NCI-H128 (cell line): Measurements from ENCODE around the gene CLDN6.

Source experiments
- DNase-seq: peaks from one replicate; lab custom pipeline; 2025; ENCODE audit not compliant: unreplicated experiment; lab: John Stamatoyannopoulos, UW

CLDN6 gene

DNA sequence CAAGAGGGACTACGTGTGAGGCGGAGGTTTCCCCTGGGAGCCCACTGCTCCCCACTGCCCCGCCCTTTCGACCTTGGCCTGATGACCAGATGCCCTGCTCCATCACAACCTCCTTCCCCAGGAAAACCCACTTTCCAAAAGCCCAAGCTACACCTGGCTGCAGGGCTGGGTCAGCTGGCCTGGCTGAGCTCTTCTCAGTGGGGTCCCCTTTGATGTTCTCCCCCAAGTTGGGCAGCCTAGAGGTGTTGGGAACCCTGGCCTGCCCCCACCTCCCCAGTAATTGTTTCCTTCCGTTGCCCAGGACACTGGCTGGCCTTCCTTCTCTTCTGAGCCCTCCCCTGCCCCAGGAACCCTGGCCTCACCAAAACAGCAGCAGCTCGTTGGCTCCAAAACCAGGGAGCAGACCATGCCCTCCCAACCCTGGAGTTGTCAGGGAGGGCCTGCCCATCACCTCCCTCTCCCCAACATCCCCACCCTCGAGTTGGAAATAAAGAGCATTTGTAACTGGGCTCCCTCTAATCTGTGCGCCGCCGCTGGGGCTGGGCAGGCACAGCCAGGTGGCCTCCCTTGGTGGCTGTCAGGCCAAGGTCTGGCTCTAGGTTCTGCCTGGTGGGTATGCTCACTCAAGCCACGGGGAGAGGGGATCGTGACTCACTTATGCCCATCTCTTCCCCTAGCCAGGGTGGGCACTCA lies 3.8 kb downstream of the CLDN6 start:
- no peak for DNase-seq

DNA sequence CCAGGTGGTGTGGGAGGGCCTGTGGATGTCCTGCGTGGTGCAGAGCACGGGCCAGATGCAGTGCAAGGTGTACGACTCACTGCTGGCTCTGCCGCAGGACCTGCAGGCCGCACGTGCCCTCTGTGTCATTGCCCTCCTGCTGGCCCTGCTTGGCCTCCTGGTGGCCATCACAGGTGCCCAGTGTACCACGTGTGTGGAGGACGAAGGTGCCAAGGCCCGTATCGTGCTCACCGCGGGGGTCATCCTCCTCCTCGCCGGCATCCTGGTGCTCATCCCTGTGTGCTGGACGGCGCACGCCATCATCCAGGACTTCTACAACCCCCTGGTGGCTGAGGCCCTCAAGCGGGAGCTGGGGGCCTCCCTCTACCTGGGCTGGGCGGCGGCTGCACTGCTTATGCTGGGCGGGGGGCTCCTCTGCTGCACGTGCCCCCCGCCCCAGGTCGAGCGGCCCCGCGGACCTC lies 4.5 kb downstream of the CLDN6 start:
- DNase-seq: no peak

DNA sequence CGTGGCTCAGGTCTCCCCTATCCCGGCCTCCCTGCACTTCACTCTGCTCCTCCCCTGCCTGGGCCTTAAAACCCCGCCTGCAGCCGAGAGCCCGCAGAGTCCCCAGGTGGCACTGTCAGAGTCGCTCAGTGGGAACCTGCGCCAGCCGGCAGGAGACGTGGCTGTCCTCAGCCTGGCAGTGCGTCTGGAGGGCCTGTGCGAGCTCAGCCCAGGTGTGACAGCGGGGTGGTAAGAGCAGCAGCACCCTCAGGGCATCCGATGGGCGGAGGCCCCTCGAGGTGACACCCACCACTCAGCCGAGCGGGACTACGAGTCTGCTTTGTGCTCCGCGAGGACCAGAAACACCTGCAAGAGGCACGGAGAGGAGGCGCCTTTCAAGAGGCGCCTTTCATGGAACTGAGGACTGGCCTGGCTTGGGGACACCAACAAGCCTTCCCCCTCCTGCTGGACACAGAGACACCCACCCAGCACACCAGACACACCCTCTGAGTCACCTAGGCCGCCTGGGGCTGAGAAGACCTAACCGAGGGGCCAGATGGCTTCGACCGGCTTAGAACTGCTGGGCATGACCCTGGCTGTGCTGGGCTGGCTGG lies 5.1 kb downstream of the CLDN6 start, which contains the start of gene CLDN9:
Gene CLDN9 (plus strand): TSS at position 96 of the 593 bp plus-strand sequence. CDS start 440 bp downstream, at position 536.
- no peak for DNase-seq

DNA sequence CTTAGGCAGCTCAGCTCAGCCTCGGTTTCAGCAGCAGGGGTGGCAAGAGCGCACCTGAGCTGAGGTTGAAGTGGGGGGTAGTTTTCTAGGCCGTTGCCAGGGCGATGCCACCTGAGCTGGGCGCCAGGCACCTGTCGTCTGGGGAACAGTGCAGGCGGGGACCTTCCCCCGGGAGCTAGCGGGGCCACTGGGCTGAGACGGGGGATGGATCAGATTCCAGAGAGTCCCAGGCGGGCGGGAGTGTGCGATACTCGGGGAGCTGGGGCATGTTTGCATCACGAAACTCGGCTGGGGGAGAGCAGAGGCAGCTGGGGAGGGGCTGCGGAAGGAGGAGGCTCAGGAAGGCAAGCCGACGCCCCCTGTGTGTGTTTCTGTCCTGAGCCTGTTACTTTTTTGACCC lies 5.7 kb downstream of the CLDN6 start:
- DNase-seq: peak; percentile 63

DNA sequence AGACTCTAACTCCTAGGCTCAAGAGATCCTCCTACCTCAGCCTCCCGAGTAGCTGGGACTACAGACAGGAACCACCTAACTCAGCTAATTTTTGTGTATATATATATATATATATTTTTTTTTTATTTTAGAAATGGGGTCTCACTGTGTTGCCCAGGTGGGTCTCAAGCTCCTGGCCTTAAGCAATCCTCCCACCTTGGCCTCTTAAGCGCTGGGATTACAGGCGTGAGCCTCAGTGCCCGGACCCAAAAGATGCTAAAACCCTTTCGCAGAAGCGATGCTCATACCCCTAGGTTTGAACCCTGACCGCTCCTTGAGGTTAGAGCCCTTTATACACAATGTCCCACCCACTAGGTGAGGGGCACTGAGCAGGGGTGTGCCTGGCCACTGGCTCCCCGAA lies 7.5 kb downstream of the CLDN6 start:
- DNase-seq: no peak

- no peak for DNase-seq
Measured at GRCh38 chr16:3009568-3010390, 8.2 kb downstream of the CLDN6 start.

- DNase-seq: no peak
Measured at GRCh38 chr16:3008690-3009037, 9.3 kb downstream of the CLDN6 start.

- DNase-seq: no peak
Measured at GRCh38 chr16:3007957-3008689, 9.9 kb downstream of the CLDN6 start.

DNA sequence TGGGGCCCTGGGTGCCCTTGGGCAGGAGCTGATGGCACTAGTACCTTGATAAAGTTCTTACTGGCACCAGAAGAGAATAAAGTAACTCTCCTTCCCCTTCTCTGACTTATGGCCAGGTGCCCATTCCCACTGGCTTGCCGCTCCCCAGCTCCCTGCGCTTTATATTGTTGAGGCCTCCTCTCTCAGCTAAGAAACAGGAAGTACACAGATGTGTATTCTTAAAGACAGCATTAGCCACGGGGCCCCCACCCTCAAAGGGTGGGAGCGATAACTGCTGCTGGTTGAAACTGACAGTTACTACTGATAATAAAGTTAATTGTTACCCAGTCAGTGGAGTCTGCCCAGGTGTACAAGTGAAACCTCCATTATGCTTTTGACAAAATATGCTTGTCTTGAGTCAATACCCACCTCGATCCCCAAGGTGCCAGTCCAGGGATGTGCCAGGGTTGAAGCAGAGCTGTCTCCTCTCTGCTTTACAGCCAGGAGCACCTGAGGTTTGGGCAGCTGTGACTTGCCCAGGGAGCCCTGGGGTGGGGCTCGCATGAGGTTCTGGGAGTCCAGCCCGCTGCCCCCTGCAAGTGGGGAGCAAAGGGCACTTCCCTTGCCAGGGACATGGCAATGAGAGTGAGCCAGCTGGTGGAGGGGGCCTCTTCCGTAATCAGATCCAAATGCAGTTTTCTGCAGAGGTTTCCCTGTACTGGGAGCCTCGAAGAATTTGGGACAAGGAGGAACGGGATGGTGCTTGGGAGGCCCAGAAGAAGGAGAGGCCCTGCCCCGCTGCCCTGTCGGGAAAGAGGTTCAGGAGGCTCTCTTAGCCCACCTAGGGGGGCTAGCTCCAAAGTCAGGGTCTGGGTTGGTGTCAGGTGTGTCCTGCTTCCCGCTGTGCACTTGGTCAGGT lies 10.7 kb downstream of the CLDN6 start:
- DNase-seq: no peak

DNA sequence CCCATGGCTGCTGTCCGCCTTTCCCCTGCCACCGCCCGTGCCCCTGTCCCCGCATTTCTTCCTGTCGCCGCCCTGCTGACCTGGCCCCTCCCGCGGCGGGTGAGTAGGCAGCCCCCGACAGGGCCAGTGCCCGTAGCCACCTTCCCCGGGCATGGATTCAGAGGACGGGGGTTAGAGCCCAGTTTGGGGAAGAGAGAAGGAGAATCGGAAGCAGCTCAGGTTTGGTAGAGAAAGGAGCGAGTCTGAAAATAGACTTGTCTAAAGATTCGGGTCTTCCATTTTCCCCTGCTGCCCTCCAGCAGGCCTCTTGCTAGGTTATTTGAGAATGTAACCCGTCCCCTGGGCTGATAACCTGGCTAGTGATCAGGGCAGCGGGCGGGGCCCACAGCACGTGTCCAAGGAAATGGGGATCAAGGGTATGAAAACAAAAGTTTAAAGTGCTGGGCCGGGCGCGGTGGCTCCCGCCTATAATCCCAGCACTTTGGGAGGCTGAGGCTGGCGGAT lies 13.2 kb downstream of the CLDN6 start:
- DNase-seq: no peak

DNA sequence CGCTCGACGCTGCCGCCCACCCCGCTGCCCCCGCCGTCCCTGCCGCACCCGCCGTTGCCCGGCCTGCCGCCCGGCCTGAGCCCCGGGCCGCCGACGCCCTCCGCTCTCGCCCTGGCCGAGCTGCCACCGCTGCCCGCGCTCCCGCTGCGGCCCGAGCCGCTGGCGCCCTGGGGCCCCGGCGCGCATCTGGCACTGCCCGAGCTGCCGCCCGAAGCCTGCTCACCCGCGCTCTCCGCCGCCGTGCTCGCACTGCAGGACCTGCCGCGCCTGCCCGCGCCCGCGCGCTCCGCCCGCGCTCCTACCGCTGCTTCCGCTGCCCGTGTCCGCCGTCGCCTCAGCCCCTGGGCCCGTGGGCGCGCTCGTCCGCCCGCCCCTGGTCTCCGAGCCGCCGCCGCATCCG lies 13.7 kb downstream of the CLDN6 start:
- no peak for DNase-seq

- peak; percentile 91 for DNase-seq
Measured at GRCh38 chr16:3003582-3004270, 14.3 kb downstream of the CLDN6 start.

GRCh38 chr16:3001316-3001715 lies 16.7 kb downstream of the CLDN6 start:
- no peak for DNase-seq

DNA sequence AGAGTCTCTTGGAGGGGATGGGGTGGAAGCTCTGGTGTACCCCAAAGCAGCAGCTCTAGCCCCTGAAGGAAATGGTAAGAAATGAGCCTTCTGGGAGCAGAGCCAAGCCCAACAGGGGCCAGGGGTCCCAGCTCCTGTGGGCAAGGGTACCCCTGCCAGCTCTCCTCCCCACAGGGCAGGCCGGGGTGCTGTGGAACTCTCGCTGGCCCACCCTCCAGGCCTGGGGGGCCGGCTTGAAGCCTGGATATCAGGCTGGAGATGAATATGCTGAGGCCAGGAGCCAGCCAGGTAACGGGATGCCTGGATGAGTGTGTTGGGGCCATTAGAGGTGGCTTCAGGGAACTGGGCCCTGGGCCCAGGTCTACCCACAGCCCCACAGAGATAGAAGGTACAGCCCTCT lies 17.4 kb downstream of the CLDN6 start:
- no peak for DNase-seq

DNA sequence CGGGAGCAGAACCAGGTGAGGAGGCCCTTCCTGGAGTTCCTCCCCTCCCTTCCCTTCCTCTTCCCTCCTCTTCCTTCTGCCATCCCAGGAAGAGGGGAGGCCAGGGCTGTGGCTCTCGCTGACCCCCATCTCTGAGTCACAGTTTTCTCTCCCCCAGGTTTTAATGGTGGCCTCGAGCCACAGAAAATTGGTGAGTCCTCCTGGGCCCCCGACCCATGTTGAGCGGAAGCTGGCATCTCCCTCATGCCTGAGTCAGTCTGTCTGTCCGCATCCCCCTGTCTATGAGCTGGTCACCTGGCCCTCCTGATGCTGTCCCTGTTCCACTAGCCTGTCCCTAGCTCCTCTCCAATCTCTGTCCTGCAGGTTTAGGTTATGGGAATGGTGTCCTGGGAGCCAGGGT lies 18.1 kb downstream of the CLDN6 start:
- DNase-seq: no peak

DNA sequence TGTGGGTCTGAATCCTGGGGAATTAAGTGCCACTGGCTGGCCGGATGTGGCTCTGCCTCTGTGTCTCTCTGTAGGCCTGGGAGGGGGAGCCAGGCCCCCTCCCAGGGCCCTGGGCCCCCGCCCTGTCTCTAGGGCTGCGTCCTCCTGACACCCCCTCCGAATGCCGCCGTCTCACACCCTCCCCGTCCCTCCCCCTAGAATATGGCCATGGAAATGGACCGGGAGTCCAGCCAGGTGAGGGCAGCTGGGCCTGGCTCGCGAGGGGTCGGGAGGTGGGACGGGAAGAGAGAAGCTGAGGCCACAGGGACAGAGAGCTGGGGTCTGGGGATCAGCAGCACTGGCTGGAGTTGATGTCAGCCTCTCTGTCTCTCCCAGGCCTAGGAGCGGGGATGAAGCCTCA lies 21.7 kb downstream of the CLDN6 start:
- DNase-seq: no peak

GRCh38 chr16:2992383-2993081 lies 25.5 kb downstream of the CLDN6 start:
- DNase-seq: no peak

GRCh38 chr16:2991566-2992261 lies 26.3 kb downstream of the CLDN6 start:
- DNase-seq: no peak
